Muscle of arm (tissue), 12 donors: ENCODE data around the gene RPL10A. TPM values are rescaled to one million over a fixed set of nuclear protein-coding genes. Genes with fewer than 3 reads are reported as not detected.
"Not testable (repeated sequence)": the region's sequence is repeated elsewhere in the genome, so short reads cannot be mapped to it uniquely, and the experiment has no call there.

ENCODE experiments used
- DNase-seq: peaks from one replicate; pipeline ENCODE4 v3.0.0-alpha.2; 2013
- polyA plus RNA-seq, 12 donors: library from polyadenylated mRNA; unstranded; fragments of 120-200 nt; gene quantifications; one replicate each; pipeline ENCODE4 v1.2.1, GENCODE V29; 2013; ENCODE audit not compliant: insufficient read length in 12 of 12

The RPL10A gene
- polyA plus RNA-seq, 12 donors: 2,007 to 3,850 (median 2,490) TPM

GRCh38 chr6:35499372-35499771, 31.2 kb downstream of the RPL10A start:
- DNase-seq: no peak

- DNase-seq: no peak
These were observed 32.6 kb downstream of the RPL10A start for GRCh38 chr6:35500782-35501181.

DNA sequence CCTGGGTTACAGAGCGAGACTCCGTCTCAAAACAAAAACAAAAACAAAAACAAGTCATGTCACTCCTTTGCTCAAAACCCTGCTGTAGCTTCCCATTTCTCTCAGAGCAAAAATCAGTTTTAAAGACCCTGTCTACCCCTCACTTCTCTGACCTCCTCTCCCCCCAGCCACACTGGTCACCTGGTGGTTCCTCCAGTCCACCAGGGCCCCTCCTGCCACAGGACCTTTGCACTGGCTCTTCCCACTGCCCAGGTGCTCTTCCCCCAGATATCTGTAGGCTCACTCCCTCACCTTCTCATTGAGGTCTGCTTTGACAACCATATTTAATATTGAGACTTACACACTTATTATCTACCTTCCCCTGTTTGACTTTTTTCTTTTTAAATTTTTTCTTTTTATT, 33.6 kb downstream of the RPL10A start:
- no peak for DNase-seq

DNA sequence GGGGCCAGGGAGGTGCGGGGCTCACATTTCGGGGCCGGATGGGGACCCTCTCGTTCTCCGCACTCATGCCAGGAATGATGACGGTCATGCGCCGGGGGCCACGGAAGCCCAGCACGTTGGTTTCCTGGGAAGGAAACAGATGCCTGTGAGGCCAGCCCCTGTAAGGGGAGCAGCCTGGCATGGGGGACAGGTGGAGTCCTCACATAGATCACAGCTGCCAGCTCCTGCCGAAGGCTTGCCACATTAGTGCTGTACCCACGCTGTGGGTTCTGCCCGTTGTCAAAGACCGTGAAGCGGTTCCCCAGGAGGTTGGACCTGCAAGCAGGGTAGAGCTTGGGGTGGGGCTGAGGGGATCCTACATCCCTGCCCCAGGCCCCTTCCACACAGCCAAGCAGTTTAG, 35.3 kb downstream of the RPL10A start:
- no peak for DNase-seq

GRCh38 chr6:35505999-35506412, 37.8 kb downstream of the RPL10A start:
- DNase-seq: no peak

DNA sequence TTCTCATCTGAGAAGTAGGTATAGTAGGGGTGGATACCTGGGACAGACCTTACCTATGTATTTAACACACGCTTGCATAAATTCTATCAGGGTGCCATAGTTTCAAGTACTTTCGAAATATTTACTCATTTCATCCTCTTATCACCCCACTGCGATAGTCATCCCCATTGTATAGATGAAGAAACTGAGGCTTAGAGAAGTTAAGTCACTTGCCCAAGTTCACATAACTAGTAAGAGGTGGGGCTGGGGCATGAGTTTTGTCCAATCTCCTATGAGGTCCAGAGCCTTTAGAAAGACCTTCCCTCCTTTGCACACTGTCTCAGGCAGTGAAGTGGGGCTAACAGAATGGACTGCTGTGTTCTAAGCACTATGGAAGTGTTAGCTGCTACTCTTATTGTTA, 38.3 kb downstream of the RPL10A start:
- no peak for DNase-seq

DNA sequence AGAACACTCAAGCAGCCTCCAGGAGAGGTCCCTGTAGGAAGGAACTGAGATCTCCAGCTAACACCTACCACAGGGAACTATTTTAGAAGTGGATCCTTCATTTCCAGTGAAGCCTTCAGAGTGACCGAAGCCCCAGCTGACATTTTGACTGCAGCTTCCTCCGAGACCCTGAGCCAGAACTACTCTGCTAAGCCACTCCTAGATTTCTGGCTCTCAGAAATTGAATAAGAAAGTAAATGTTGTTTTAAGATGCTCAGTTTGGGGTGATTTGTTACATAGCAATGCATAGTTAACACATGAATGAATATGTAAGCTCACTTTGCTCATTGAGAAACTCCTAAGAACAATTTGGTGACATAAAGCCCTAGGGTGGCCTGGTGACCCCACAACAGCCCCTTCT, 39.0 kb downstream of the RPL10A start:
- DNase-seq: no peak

DNA sequence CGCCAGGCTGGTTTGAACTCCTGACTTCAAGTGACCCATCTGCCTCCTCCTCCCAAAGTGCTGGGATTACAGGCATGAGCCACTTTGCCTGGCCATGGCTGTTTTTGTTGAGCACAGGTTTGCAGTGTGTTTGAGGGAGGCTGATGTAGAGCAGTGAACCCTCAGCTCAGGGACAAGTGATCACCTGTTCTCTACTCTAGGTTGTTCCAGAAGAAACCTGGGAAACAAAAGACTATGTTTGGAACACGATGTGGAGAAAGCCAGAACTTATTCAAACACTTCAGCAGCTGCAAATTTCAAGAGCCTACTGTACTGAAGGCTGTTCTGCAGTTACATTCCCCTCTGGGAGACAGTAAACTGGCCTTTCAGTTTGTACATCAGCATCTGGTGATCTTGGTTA, 39.8 kb downstream of the RPL10A start:
- no peak for DNase-seq

DNA sequence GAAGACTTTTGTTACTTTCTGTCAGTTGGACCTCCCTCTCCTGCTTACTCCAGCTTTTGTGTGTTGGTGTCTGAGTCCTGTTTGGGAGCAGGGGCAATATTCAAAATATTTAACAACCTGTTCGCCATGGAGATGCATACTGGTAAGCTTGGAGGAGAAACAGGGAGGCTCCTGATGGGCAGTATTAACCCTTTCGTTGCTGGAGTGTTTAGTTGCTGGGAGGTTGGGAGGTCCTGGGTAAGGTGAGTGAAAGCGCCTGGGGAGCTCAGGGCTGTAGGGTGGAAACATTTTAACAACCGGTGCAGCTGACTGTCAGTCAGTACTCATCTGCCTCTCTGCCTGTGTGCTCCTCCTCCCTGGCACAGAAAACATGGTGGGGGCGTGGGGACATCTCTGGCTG, 40.3 kb downstream of the RPL10A start:
- DNase-seq: no peak

- no peak for DNase-seq
These were observed 42.8 kb downstream of the RPL10A start for GRCh38 chr6:35510916-35511561.

DNA sequence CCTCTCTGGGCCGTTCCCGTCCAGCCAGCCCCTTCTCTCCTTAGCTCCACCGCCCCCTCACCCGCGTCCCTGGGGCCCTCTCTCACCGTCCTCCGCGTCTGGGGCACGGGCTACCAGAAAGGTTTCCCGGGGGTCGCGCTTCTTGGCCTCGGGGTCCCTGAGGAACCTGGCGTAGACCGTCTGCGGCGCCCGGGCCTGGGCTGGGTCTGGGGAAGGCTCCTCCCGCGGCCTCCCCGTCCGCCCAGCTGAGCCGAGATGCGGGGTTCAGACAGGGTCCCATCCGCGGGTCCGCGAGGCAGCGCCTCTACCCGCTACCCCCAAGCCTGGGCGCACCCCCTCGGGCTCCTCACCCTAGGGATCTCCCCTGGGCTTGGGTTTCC, 43.4 kb downstream of the RPL10A start:
- no peak for DNase-seq

DNA sequence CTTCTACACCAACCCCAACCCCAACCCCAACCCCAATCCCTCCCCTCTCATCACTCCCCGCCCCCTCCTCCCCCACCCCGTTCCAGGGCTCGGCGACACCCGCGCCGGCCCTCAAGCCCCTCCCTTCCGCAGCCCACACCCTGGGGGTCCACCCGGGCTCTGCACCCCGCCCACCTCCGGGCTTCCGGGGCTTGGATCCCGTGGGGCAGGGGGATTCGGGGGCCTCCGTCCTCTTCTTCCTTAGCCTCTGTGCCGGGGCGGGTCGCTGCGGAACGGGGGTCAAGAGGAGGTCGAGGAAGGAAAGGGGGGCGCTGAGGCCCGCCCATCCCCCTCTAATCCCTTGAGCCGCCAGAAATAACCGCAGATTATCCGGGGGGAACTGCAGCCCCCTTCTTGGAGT, 43.8 kb downstream of the RPL10A start:
- no peak for DNase-seq

- DNase-seq: no peak
These were observed 44.5 kb downstream of the RPL10A start, which contains the start of gene TULP1 for GRCh38 chr6:35512740-35513139. Gene TULP1 (minus strand): TSS chr6:35512896. CDS start chr6:35512858, 38 bp downstream.

DNA sequence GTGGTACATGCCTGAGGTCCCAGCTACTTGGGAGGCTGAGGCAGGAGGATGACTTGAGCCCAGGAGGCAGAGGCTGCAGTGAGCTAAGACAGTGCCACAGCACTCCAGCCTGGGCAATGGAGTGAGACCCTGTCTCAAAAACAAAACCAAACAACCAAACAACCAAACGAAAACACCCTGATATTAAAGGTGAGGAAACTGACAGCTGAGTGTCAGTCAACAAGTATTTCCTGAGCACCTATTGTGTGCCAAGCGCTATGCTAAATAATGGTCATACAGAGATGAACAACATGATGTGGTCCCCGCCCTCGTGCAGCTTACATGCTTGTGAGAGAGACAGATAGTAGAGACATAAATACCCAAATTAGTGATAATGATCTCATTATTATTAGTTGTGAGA, 46.4 kb downstream of the RPL10A start:
- no peak for DNase-seq

- not testable (repeated sequence) for DNase-seq
These were observed 47.7 kb downstream of the RPL10A start for GRCh38 chr6:35515939-35516338.

GRCh38 chr6:35516712-35517111, 48.5 kb downstream of the RPL10A start:
- no peak for DNase-seq

DNA sequence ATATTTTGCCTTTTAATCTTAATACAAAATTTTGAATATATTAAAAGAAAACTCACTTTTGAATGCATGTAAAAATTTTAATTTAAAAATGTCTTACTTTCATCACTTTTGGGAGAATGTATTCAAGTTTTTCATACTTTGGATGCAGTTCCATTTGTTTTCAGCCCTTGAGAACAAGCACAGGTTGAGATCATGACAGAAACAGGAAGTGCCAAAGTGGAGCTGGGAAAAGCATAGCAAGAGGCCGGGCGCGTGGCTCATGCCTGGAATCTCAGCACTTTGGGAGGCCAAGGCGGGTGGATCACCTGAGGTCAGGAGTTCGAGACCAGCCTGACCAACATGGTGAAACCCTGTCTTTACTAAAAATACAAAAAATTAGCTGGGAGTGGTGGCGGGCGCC, 49.8 kb downstream of the RPL10A start:
- not testable (repeated sequence) for DNase-seq

DNA sequence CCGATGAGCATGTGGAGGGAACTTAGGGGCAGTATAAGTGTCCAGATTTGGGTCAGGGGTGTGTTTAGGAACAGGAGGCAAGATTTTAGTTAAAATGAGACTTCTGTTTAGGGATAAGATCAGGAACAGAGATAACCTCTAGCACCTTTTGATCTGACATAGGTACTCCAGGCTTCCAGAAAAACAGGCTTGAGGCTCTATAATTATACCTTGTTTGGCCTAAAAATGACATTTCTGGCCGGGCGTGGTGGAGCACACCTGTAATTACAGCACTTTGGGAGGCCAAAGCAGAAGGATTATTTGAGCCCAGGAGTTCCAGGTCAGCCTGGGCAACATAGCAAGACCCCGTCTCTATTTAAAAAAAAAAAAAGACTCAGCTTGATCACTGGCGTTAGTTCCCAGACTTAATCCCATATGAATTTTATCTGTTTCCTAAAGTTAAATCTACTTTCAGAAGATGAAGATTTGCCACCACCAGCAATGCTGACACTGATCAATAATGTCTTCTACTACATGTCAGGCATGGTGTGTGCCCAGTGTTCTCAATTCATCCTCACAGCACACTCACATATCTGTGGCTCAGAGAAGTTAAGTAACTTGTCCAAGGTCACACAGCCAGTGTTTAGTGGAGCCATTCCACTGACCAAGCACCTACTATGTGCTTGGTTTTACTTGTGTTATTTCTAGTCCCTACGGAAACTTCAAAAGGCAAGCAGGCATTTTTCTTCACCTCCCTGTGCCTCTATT, 50.5 kb downstream of the RPL10A start:
- no peak for DNase-seq

DNA sequence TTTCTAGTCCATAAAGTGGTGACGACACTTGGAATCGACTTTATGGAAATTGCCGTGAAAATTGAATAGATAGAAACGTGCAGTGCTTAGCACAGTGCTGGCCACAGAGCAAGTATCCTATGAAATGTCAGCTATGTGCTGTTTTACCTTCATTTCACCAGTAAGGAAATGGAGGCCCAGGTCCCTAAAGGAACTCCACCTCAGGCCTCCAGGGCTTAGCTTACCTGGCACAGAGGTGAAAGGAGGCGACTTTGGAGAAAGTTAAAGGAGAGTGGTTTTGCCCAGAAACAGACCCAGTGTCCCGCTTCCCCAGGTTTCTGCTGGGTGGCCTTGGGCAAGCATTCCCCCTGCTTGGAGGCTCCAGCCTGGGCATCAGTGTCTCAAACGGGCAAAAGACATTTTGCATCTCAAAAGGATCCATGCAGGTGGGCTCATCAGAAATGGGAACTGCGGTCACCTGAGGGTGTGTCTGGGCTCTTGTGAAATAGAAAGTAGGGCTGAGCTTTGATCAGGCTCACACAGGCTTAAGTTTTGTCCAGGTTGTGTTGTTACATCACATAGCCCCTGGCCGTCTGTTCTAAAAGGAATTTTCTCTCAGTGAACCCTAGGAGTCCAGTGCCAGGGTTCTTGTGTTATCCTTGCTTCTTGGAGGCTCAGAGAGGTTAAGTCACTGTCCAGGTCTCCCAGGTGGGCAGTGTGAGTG, 51.3 kb downstream of the RPL10A start:
- no peak for DNase-seq
